ENCODE data around the gene ABLIM2.

GRCh38 chr4:8110071-8110986 is 48.3 kb downstream of the ABLIM2 start:
- TF ChIP-seq CTCF (IDR thresholded peaks at IDR 0.05) (peak in 1 of 6 experiments; percentile 13), POLR2A (IDR thresholded peaks at IDR 0.05) (no peak)
